HepG2 (cell line): Measurements from ENCODE around the gene CDT1. TPM values are rescaled to one million over a fixed set of nuclear protein-coding genes. Genes with fewer than 3 reads are reported as not detected.

Source experiments
- FLYWCH1 ChIP-seq: sonication (generic); formaldehyde crosslinking; IDR thresholded peaks from 2 replicates; pipeline ENCODE4 v1.8.1; 2023; ENCODE audit warnings: mild to moderate bottlenecking, missing genetic modification reagents
- KAT8 ChIP-seq: IDR thresholded peaks from 2 replicates; pipeline ENCODE4 v1.6.1; 2016; ENCODE audit warnings: missing genetic modification reagents, missing compliant biosample characterization
- KDM5B ChIP-seq: sonication (generic); formaldehyde crosslinking; IDR thresholded peaks from 2 replicates; pipeline ENCODE4 v1.4.0; 2020; ENCODE audit warnings: missing genetic modification reagents, mild to moderate bottlenecking, borderline replicate concordance
- KLF16 ChIP-seq, 2 experiments: sonication (generic) in 1 of 2; formaldehyde crosslinking in 1 of 2; IDR thresholded peaks; 2 replicates each; pipeline versions ENCODE4 v1.6.1 to v1.8.0; 2016 to 2023; ENCODE audit warnings: missing genetic modification reagents in 2 of 2, missing compliant biosample characterization in 1 of 2
- MXI1 ChIP-seq: IDR thresholded peaks from 3 replicates; pipeline ENCODE4 v1.6.1; 2012; ENCODE audit warnings: low read depth, low read length, inconsistent platforms, borderline replicate concordance
- NFE2L1 ChIP-seq: sonication (generic); formaldehyde crosslinking; IDR thresholded peaks from 2 replicates; pipeline ENCODE4 v1.4.0; 2020; ENCODE audit warnings: missing genetic modification reagents, mild to moderate bottlenecking, borderline replicate concordance
- NR2F6 ChIP-seq, 2 experiments: IDR thresholded peaks; 2 replicates each; pipeline ENCODE4 v1.6.1; 2016; ENCODE audit warnings: antibody characterized with exemption in 1 of 2, mild to moderate bottlenecking in 1 of 2
- PATZ1 ChIP-seq: sonication (generic); formaldehyde crosslinking; IDR thresholded peaks from 2 replicates; pipeline ENCODE4 v1.4.0; 2020; ENCODE audit warnings: missing genetic modification reagents
- PTBP1 ChIP-seq: fragments of 200-400 bp; formaldehyde crosslinking; IDR thresholded peaks from 2 replicates; pipeline ENCODE4 v1.6.1; 2018; ENCODE audit warnings: low read length, low read depth; ENCODE audit not compliant: poor library complexity, severe bottlenecking
- RAD21 ChIP-seq: fragments of 450-650 bp; formaldehyde crosslinking; IDR thresholded peaks from 2 replicates; pipeline ENCODE4 v1.5.0; 2020; ENCODE audit warnings: mild to moderate bottlenecking
- RFX5 ChIP-seq: IDR thresholded peaks from 2 replicates; pipeline ENCODE4 v1.6.1; 2011; ENCODE audit warnings: low read depth, low read length, improper control_type of control experiment
- SAP130 ChIP-seq: IDR thresholded peaks from 2 replicates; pipeline ENCODE4 v1.6.1; 2016; ENCODE audit warnings: low read depth
- ZFP41 ChIP-seq: sonication (generic); formaldehyde crosslinking; IDR thresholded peaks from 2 replicates; pipeline ENCODE4 v1.4.0; 2020; ENCODE audit warnings: mild to moderate bottlenecking, missing genetic modification reagents, borderline replicate concordance
- ZMAT5 ChIP-seq: sonication (generic); formaldehyde crosslinking; IDR thresholded peaks from 2 replicates; pipeline ENCODE4 v1.5.0; 2020; ENCODE audit warnings: mild to moderate bottlenecking, low read depth, missing genetic modification reagents, borderline replicate concordance
- ZNF460 ChIP-seq: sonication (generic); formaldehyde crosslinking; IDR thresholded peaks from 2 replicates; pipeline ENCODE4 v1.5.1; 2020; ENCODE audit warnings: missing genetic modification reagents, mild to moderate bottlenecking, borderline replicate concordance
- ZNF569 ChIP-seq: sonication (generic); formaldehyde crosslinking; IDR thresholded peaks from 2 replicates; pipeline ENCODE4 v1.5.0; 2020; ENCODE audit warnings: mild to moderate bottlenecking, missing genetic modification reagents, moderate library complexity, borderline replicate concordance
- ZNF749 ChIP-seq: sonication (generic); formaldehyde crosslinking; IDR thresholded peaks from 2 replicates; pipeline ENCODE4 v1.8.0; 2022; ENCODE audit warnings: mild to moderate bottlenecking, missing genetic modification reagents, moderate library complexity, borderline replicate concordance
- ZNF800 ChIP-seq: sonication (generic); formaldehyde crosslinking; IDR thresholded peaks from 2 replicates; pipeline ENCODE4 v1.4.0; 2020; ENCODE audit warnings: missing genetic modification reagents
- ZNF83 ChIP-seq: sonication (generic); formaldehyde crosslinking; IDR thresholded peaks from 2 replicates; pipeline ENCODE4 v1.4.0; 2020; ENCODE audit warnings: missing genetic modification reagents, mild to moderate bottlenecking, borderline replicate concordance
- ZNF891 ChIP-seq: sonication (generic); formaldehyde crosslinking; IDR thresholded peaks from 2 replicates; pipeline ENCODE4 v1.5.0; 2020; ENCODE audit warnings: mild to moderate bottlenecking, missing genetic modification reagents
- polyA plus RNA-seq, 8 experiments: library from polyadenylated mRNA; depleted of rRNA in 3 of 8; stranded (reverse) in 7 of 8; unstranded in 1 of 8; fragments of >200 nt; fragmentation: Illumina TruSeq in 4 of 8; extraction: Trizol in 4 of 8; gene quantifications; 2 replicates each; pipeline versions ENCODE4 v1.2.1 to v1.2.3, GENCODE V29; 2011 to 2016; ENCODE audit warnings: low read depth in 4 of 8, missing spikeins in 1 of 8, mixed read lengths in 1 of 8; ENCODE audit not compliant: insufficient read depth in 1 of 8
- total RNA-seq, 5 experiments: library from RNA; depleted of rRNA; stranded (reverse); fragments of >200 nt; fragmentation: Illumina TruSeq; extraction: Trizol; gene quantifications; 2 replicates each; pipeline ENCODE4 v1.2.3, GENCODE V29; 2016; ENCODE audit warnings: low read depth in 1 of 5
- TF ChIP-seq, protein P1 (sequence below): sonication (generic); formaldehyde crosslinking; IDR thresholded peaks from 2 replicates; pipeline ENCODE4 v1.9.0; 2022; ENCODE audit warnings: low read depth, missing genetic modification reagents
- TF ChIP-seq, protein P2 (sequence below): IDR thresholded peaks from 2 replicates; pipeline ENCODE4 v1.6.1; 2016; ENCODE audit warnings: low read depth, control low read depth

The CDT1 gene
- total and polyA plus RNA-seq, 2 of the 13 experiments (the other 11 are each of a cell fraction or from before 2014, with no cell fraction given): 23.1 to 23.8 TPM

- no peak for TF ChIP-seq ZMAT5 (CRISPR knock-in tag)
- peak; percentile 36; the same call in 1 of the 2 replicates for TF ChIP-seq ZNF891 (CRISPR knock-in tag)
- no peak for TF ChIP-seq RAD21 (CRISPR knock-in tag)
- TF ChIP-seq, protein P1, sequence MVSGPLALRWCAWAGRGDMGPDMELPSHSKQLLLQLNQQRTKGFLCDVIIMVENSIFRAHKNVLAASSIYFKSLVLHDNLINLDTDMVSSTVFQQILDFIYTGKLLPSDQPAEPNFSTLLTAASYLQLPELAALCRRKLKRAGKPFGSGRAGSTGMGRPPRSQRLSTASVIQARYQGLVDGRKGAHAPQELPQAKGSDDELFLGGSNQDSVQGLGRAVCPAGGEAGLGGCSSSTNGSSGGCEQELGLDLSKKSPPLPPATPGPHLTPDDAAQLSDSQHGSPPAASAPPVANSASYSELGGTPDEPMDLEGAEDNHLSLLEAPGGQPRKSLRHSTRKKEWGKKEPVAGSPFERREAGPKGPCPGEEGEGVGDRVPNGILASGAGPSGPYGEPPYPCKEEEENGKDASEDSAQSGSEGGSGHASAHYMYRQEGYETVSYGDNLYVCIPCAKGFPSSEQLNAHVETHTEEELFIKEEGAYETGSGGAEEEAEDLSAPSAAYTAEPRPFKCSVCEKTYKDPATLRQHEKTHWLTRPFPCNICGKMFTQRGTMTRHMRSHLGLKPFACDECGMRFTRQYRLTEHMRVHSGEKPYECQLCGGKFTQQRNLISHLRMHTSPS (CRISPR knock-in tag): peak; percentile 98
- no peak for TF ChIP-seq ZNF749
- TF ChIP-seq FLYWCH1: no peak
- TF ChIP-seq RFX5: no peak
- TF ChIP-seq KAT8: 0 out of 2 replicates have a peak, but pooled peaks have one; percentile 39
- no peak for TF ChIP-seq ZNF83 (CRISPR knock-in tag)
- TF ChIP-seq PATZ1: peak; percentile 97
- TF ChIP-seq, protein P2, sequence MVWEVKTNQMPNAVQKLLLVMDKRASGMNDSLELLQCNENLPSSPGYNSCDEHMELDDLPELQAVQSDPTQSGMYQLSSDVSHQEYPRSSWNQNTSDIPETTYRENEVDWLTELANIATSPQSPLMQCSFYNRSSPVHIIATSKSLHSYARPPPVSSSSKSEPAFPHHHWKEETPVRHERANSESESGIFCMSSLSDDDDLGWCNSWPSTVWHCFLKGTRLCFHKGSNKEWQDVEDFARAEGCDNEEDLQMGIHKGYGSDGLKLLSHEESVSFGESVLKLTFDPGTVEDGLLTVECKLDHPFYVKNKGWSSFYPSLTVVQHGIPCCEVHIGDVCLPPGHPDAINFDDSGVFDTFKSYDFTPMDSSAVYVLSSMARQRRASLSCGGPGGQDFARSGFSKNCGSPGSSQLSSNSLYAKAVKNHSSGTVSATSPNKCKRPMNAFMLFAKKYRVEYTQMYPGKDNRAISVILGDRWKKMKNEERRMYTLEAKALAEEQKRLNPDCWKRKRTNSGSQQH (CRISPR knock-in tag): 0 out of 2 replicates have a peak, but pooled peaks have one; percentile 50
- TF ChIP-seq ZNF800 (CRISPR knock-in tag): no peak
- no peak for TF ChIP-seq NFE2L1 (CRISPR knock-in tag)
- TF ChIP-seq ZNF460 (CRISPR knock-in tag): peak; percentile 18; the same call in 1 of the 2 replicates
- 0 out of 3 replicates have a peak, but pooled peaks have one; percentile 21 for TF ChIP-seq MXI1
- TF ChIP-seq NR2F6 (IDR thresholded peaks at IDR 0.05): peak; percentile 52; the same call in 1 of the 2 replicates
- peak; percentile 73 for TF ChIP-seq NR2F6 (CRISPR knock-in tag; IDR thresholded peaks at IDR 0.05)
- peak; percentile 65 for TF ChIP-seq SAP130
- no peak for TF ChIP-seq PTBP1
- peak in 1 of 2 experiments; percentile 53; a peak in 1 of 4 replicates for TF ChIP-seq KLF16 (CRISPR knock-in tag; IDR thresholded peaks at IDR 0.05)
- no peak for TF ChIP-seq KDM5B (CRISPR knock-in tag)
- TF ChIP-seq ZNF569 (CRISPR knock-in tag): no peak
- no peak for TF ChIP-seq ZFP41 (CRISPR knock-in tag)
Observed at GRCh38 chr16:88793251-88793954, 10.2 kb upstream of the CDT1 start (continued).
